GM18498 (cell line): ENCODE results near the gene GTF2E1.
A peak's percentile ranks its signal among the peaks of the same experiment; 100 is the strongest.
"Not testable (repeated sequence)": the region's sequence is repeated elsewhere in the genome, so short reads cannot be mapped to it uniquely, and the experiment has no call there.

Source experiments
- ATAC-seq: cut with Tn5 transposase; IDR thresholded peaks from one replicate; pipeline ENCODE4 v1.9.1; 2021; ENCODE audit warnings: mild to moderate bottlenecking, moderate library complexity; ENCODE audit not compliant: unreplicated experiment

GTF2E1 gene

GRCh38 chr3:120742198-120742848 lies at the start of gene GTF2E1, which contains the start of gene RABL3:
TSS of gene GTF2E1 (plus strand) at chr3:120742744. CDS start at chr3:120750553, 7,809 bp downstream.
TSS of gene RABL3 (minus strand) at chr3:120742516. CDS start at chr3:120742507, 9 bp downstream.
- ATAC-seq: peak; percentile 99

DNA sequence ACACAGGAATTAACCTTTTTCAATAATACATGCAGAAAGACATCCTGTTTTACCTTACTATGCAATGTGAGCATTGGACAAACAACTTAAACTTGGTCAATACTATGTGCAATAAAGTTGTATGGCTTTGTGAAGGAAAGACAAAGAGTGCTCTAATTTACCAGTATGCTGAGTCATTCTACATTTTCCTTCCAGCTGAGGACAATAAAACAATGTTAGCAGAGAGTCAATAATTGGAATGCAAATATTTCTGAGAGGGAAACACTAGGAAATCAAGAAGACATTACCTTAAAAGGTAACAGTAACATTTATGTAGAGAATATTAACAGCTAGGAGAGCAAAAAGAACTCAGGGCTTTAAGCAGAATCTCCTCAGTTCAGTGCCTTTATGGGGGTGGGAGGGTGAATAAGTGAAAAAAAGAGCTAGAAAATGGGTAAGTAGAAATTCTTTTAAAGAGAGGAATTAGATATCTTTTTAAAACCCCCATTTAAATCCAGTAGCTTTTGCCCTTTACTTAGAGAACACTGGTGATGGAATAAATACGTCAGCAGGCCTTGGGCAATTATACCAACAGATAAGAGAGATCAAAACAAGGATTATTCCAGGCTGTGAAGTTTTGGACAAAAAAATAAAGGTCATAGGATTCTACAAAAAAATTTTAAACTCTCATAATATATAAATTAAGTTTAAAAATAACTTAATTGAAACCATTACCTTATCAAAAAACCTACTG lies 48.9 kb upstream of the GTF2E1 start:
- ATAC-seq: no peak

DNA sequence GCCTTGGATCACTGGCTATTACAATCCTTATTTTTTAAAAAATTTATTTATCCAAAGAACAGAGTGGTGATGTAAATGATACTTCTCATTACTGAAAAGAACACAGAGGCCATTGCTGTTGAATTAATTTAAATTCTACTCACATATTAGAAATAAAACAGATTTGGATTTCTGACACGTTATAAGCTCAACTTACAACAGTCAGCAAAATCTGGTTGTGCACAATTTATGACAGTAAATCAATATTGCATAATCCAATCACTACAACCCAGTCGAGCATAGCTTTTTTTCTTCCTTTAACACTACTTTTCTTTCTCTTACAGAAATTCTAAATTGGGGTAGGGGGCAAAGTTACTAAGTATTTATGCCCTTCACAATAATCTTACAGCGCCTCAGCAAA lies 43.2 kb upstream of the GTF2E1 start:
- ATAC-seq: no peak

- no peak for ATAC-seq
Observed at GRCh38 chr3:120705884-120706582, 36.5 kb upstream of the GTF2E1 start.

- ATAC-seq: no peak
Observed at GRCh38 chr3:120706950-120707349, 35.6 kb upstream of the GTF2E1 start.

- ATAC-seq: peak; percentile 91
Observed at GRCh38 chr3:120708408-120708807, 34.1 kb upstream of the GTF2E1 start.

DNA sequence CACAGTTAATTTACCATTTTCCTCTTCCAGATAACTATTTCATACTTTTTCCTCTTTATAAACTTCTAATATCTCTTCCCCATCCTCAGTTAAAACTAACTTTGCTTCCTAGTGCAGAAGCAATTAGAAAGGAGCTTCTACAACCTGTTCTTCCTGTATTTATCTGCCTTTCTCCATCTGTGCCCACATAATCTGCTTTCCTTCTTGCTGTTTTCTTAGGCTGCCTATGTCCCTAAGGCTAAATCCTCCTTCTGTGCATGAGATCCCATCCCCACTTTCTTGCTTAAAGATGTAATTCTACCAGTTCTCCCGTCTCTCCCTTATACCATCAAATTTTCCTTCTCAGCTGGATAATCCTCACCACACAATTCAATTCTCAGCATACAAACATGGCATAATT lies 32.2 kb upstream of the GTF2E1 start:
- ATAC-seq: no peak

DNA sequence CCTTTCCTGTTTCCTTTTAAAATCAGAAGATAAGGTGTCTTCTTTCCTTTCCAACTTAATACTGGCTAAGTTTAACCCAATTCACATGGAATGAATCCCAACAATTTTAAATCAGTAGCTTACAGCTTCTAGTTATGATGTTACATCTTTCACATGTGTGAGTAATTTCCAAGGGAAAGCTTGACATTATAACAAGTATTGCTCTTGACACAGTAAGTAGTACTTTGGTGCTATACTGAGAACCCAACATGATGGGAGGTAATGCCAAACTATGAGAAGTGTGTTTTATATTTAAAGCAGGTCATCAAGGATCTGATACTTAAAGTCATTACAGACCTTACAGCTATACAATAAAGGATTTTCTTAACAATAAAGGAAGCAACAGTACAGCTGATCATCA lies 29.3 kb upstream of the GTF2E1 start:
- no peak for ATAC-seq

DNA sequence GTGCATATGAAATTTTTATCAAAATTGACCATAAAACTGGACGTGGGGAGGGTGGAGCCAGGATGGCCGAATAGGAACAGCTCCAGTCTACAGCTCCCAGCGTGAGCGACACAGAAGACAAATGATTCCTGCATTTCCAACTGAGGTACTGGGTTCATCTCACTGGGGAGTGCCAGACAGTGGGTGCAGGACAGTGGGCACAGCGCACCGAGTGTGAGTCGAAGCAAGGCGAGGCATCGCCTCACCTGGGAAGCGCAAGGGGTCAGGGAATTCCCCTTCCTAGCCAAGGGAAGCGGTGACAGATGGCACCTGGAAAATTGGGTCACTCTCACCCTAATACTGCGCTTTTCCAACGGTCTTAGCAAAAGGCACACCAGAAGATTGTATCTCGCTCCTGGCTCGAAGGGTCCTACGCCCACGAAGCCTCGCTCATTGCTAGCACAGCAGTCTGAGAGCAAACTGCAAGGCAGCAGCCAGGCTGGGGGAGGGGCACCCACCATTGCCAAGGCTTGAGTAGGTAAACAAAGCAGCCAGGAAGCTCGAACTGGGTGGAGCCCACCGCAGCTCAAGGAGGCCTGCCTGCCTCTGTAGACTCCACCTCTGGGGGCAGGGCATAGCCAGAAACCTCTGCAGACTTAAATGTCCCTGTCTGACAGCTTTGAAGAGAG lies 23.2 kb upstream of the GTF2E1 start:
- not testable (repeated sequence) for ATAC-seq

DNA sequence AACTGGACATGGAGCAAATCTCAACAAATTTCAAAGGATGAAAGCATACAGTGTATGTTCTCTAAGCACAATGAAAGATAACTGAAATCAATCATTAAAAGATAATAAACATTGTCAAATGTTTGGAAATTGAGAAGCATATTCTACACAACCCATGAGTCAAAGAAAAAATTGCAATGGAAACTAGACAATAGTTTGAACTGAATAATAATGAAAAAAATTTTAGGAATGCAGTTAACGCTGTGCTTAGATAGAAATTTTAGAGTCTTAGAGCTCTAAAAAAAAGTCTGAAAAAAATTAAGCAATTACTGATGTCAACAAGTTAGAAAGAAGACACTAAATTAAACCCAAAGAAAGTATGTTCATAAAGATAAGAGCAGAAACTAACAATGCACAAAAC lies 15.8 kb upstream of the GTF2E1 start:
- no peak for ATAC-seq

DNA sequence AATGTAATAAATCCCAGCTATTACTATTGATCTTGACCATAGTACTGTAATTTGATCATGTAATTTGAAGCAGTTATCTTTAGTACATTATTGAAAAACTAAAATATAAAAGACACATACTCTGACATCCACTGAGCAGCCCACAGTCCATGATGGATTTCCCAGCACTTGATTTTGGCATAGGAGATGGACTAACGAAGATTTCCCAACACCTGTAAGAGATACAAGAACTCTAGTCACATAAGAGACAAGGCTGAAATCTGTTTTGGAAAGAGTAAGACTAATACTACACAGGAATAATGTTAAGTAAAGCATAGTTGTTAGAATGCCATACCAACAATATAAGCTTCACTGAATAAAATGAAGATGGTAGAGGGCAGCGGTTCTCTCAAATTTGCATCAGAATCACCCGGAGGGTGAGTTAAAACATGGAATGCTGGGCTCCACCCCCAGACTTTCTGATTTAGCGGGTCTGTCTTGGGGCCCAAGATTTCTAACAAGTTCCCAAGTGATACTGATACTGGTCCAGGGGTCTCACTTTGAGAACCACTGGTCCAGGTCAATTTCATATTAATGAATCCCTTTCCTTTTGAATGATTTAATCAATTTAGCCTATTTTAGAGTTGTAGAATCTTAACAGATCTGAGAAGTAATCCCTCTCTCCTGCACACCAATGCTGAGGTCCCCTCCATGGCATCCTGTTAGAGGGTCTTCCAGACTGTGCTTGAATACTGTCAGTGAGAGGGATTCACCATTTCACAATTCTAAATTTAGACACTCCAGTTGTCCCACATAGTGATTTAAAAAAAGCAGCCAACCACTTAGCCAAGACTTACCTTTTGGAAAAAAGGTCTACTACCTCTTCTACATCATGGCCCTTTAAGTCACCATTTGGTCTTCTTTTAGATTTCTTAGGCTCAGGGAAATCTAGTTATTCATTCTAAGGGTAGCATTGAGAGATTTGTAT lies 11.7 kb upstream of the GTF2E1 start:
- ATAC-seq: no peak

- not testable (repeated sequence) for ATAC-seq
Observed at GRCh38 chr3:120738006-120738405, 4.5 kb upstream of the GTF2E1 start.

DNA sequence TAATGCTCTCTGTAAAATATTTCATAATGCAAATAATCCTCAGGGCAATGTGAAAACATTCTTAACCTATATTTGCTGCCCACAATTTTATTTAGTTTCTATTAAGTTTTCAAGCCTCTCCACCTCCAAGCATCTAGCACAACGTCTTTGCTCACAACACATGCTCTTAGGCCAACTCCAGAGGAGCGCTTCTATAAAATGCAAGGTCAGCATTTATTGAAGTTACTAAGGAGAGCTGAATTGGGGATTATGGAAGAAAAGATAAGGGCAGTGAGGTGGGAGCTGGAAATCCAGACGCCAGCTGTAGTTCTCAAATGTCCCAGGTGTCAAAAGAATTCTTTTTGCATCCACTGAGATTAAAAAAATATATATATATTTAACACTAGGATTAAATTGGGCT lies 1.2 kb upstream of the GTF2E1 start:
- no peak for ATAC-seq

DNA sequence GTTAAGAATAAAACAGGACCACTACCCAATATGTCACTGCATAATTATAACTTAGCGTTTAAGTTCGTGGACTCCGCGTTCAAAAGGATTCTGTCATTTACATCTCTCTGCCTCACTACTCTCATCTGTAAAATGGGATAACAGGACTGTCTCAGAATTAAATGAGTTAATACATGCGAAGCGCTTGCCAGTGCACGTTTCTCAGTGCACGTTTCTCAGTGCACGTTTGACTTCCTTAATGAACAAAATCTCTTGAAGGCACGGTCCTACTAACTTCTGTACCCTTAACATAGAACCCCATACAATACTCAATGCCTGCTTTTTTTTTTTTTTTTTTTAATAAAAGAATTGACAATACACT lies 727 bp upstream of the GTF2E1 start:
- peak; percentile 19 for ATAC-seq

- peak; percentile 26 for ATAC-seq
Observed at GRCh38 chr3:120742849-120743365, 363 bp downstream of the GTF2E1 start.

GRCh38 chr3:120743556-120744195 lies 1.1 kb downstream of the GTF2E1 start:
- no peak for ATAC-seq

DNA sequence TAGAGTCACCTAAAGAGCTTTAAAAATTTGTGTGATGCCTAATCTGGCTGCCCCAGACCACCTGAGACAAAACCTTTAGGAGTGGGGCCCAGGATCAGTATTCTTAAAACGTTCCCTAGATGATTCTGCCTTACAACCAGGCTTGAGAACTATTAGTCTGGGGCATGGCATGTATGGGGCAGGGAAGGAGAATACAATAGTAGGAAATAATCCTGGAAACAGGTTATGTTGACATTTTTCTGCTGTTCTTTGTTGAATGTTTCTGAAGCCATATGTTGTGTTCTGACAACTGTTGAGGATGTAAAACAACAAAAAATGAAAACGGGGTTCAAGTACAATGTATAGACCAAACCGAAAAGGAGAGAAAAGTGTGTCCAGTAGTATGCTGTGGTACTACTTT lies 2.9 kb downstream of the GTF2E1 start:
- no peak for ATAC-seq

DNA sequence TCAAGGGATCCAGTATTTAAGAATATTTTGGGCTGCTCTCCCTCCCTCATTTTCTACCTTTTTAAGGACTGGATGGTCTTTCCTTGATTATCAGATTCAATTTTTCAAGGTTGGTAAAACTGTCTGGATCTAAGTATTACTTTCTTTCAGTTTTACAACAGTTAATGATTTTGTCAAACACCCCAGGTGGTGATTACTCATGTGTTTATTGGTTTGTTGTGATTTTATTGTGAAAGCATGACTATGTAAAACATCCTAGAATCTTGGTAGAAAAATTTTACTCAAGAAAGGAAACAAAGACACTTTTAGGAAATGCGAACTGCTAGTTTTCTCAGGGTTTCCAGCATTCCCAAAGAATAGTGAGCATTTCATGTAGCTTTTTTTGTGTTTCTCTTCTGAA lies 7.3 kb downstream of the GTF2E1 start:
- ATAC-seq: no peak

DNA sequence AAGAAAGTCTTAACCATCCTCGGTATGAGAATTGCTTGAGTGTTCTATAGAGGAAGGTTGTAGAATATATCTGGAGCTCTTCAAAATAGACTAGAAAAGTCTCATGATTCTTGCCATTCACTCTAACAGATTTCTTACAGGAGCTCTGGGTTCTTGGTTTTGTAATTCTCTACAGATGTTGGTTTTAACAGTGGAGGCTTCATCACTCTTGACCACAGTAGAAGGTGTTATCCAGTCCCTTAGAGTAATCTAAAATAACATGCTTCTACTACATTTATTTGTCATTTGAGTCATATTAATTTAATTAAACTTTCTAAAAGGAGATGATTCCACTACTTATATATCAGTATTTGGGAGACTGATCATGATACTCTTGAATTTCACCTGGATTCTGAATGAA lies 9.7 kb downstream of the GTF2E1 start:
- no peak for ATAC-seq

DNA sequence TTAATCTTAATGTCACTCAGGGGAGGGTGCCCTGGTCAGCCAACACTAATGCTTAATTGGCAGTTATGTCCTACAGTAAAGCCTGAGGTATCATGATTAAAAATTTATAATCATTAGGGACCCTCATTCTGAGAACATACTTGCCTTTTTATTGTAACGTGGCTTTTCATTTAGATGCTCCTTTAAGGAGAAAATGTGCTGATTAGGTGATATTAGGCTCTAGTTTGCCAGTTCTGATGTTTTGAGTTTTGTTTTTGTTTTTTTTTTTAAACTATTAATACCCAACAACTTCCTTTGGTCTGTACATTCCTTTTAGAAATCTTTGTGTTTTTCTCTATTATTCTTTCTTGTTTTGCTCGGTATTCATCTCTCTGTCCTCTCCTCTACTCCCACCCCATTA lies 10.3 kb downstream of the GTF2E1 start:
- no peak for ATAC-seq
